K562 (cell line): ENCODE results near the gene ODAD3. TPM values are rescaled to one million over a fixed set of nuclear protein-coding genes. Genes with fewer than 3 reads are reported as not detected.

Experiments used
- ARNT ChIP-seq, 2 experiments: fragments of 450-650 bp; IDR thresholded peaks; 2 replicates each; pipeline ENCODE4 v1.6.1; 2016; ENCODE audit warnings: mild to moderate bottlenecking in 1 of 2
- CHD7 ChIP-seq: fragments of 200-600 bp; sonication (generic); IDR thresholded peaks from one replicate; pipeline ENCODE4 v1.6.1; 2012; ENCODE audit warnings: mild to moderate bottlenecking, low read depth, low read length, inconsistent platforms
- ESRRB ChIP-seq: fragments of 250-450 bp; sonication (Bioruptor Pico); IDR thresholded peaks from 2 replicates; pipeline ENCODE4 v1.5.0; 2020; ENCODE audit warnings: mild to moderate bottlenecking, moderate library complexity, borderline replicate concordance
- HLTF ChIP-seq: fragments of 450-650 bp; IDR thresholded peaks from 2 replicates; pipeline ENCODE4 v1.6.1; 2016
- KAT8 ChIP-seq: fragments of 450-650 bp; IDR thresholded peaks from 2 replicates; pipeline ENCODE4 v1.6.1; 2016; ENCODE audit warnings: low read depth, mild to moderate bottlenecking
- ZNF407 ChIP-seq: fragments of 450-650 bp; IDR thresholded peaks from 2 replicates; pipeline ENCODE4 v1.6.1; 2016; ENCODE audit warnings: low read depth
- polyA plus RNA-seq, 8 experiments: library from polyadenylated mRNA; depleted of rRNA in 4 of 8; stranded (reverse) in 5 of 8; unstranded in 3 of 8; fragments of >200 nt; fragmentation: Nextera tagmentation in 2 of 8; fragmentation: Illumina TruSeq in 1 of 8; extraction: Ambion mirVana in 2 of 8; extraction: Trizol in 1 of 8; gene quantifications; 2 replicates each; pipeline versions ENCODE4 v1.2.1 to v1.2.3, GENCODE V29; 2011 to 2014; ENCODE audit warnings: inconsistent platforms in 1 of 8, missing spikeins in 1 of 8
- total RNA-seq, 7 experiments: library from RNA; depleted of rRNA in 6 of 7; stranded (reverse); fragments of >200 nt in 6 of 7; fragmentation: Illumina TruSeq in 2 of 7; extraction: Trizol in 2 of 7; gene quantifications; 2 replicates each; pipeline versions ENCODE4 v1.2.1 to v1.2.3, GENCODE V29; 2011 to 2021; ENCODE audit warnings: low replicate concordance in 1 of 7

ODAD3 gene
- total and polyA plus RNA-seq, 9 of the 15 experiments (the other 6 are each of a cell fraction or from before 2014, with no cell fraction given), result 0.07 to 0.72 (median 0.14) TPM; not detected in 2

- TF ChIP-seq CHD7 (no peak), KAT8 (no peak), ARNT (IDR thresholded peaks at IDR 0.05) (no peak), ZNF407 (no peak), HLTF (0 out of 2 replicates have a peak, but pooled peaks have one; percentile 8), ESRRB (CRISPR knock-in tag) (no peak)
These were observed 51.8 kb downstream of the ODAD3 start (continued) for GRCh38 chr19:11382898-11383705.
